ENCODE data around the gene ABCA7. TPM values are rescaled to one million over a fixed set of nuclear protein-coding genes. Genes with fewer than 3 reads are reported as not detected.

The ABCA7 gene
- polyA plus RNA-seq, 1 donor from 2014 or later: 51.8 TPM

GRCh38 chr19:1025960-1026782 is 13.7 kb upstream of the ABCA7 start, which contains the start of gene CNN2:
Gene CNN2, plus strand, starts transcription at chr19:1026608. Its CDS starts 54 bp downstream, at chr19:1026662.
- peak within 1 kb of the TSS; percentile 85 for H3K4me3 ChIP-seq (ENCODE audit: low read length)
- peak within 1 kb of the TSS; percentile 35 for H3K4me2 ChIP-seq (ENCODE audit: low read length)
- H2AFZ ChIP-seq (ENCODE audit: low read depth, low read length): peak within 1 kb of the TSS; percentile 65
- H3K9ac ChIP-seq (ENCODE audit: low read length): peak within 1 kb of the TSS; percentile 91
- no peaks in the 10 kb centered on the region for H3K36me3 ChIP-seq (ENCODE audit: insufficient read depth, low read length)
- no peaks in the 10 kb centered on the region for H3K9me2 ChIP-seq (ENCODE audit: insufficient read depth, low read length)
- TF ChIP-seq SMC3 (conservative IDR thresholded peaks at IDR 0.05; ENCODE audit: poor library complexity): peak; percentile 9
- no peak for TF ChIP-seq EZH2 (IDR thresholded peaks at IDR 0.05; ENCODE audit: borderline replicate concordance, insufficient read depth, low read length, poor library complexity, severe bottlenecking)
- peak; percentile 63 for TF ChIP-seq MXI1 (conservative IDR thresholded peaks at IDR 0.05; ENCODE audit: poor library complexity, severe bottlenecking)
- peak; percentile 51 for TF ChIP-seq EP300 (conservative IDR thresholded peaks at IDR 0.05; ENCODE audit: poor library complexity, severe bottlenecking)
- peak; percentile 27 for TF ChIP-seq REST (IDR thresholded peaks at IDR 0.05; ENCODE audit: borderline replicate concordance)
- peak; percentile 85 for TF ChIP-seq POLR2AphosphoS5 (IDR thresholded peaks at IDR 0.05)
- no peak for TF ChIP-seq TAF1 (IDR thresholded peaks at IDR 0.05; ENCODE audit: low read depth)
- peak; percentile 22 for TF ChIP-seq RAD21 (conservative IDR thresholded peaks at IDR 0.05)
- H3F3A ChIP-seq (ENCODE audit: insufficient read depth, low read length, poor library complexity, severe bottlenecking): no peaks in the 10 kb centered on the region
- peaks cover 19% of the 10 kb centered on the region for H3K79me2 ChIP-seq (replicated peaks; ENCODE audit: insufficient read depth, low read length)
- H4K20me1 ChIP-seq (ENCODE audit: insufficient read depth): no peaks in the 10 kb centered on the region
- H3K9me3 ChIP-seq (ENCODE audit: low read length): no peaks in the 10 kb centered on the region
- H3K27me3 ChIP-seq (ENCODE audit: insufficient read depth, low read depth, low read length): peaks cover 5% of the 10 kb centered on the region
- peak within 1 kb of the TSS; percentile 77 for H3K27ac ChIP-seq (ENCODE audit: low read length)

DNA sequence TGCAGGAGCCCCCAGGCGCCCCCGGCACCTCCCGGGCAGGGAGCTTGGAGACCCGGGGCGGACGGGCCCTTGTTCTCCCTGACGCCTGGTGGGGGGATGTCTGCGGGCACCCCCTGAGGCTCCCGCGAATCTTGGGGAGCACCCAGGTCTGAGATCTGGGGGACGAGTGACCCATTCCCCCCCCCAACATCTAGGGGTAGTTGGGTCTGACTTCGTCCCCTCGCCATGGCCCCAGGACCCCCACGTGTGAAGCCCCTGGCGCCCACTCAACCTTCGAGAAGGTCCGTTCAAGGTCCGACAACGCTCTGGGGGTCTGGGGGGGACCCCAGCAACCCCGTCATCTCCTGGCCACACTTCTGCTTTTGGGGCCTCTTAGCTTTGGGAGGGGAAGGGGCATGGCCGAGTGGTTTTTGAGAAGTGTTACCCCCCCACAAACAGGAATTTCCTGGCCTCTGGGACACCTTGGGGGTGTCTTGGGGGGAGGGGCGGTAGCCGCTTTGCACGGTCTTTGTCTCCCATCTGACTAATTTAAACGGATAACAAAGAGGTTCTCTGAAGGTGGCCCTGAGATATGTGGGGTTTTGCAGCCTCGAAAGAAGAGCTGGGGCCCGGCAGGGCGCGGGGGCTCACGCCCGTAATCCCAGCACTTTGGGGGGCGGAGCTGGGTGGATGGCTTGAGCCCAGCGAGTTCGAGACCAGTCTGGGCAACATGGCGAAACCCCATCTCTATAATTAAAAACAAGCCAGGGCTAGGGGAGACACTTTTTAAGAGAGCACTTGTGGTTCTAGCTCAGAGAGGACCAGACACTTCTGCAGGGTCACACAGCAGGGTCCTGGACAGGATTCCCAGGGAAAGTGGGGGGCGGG is 12.9 kb upstream of the ABCA7 start:
- Histone ChIP-seq H4K20me1 (ENCODE audit: insufficient read depth) (no peaks in the 10 kb centered on the region), H3K36me3 (ENCODE audit: insufficient read depth, low read length) (no peaks in the 10 kb centered on the region), H2AFZ (ENCODE audit: low read depth, low read length) (no peak overlapping the region)

More for the DNA sequence above, 12.9 kb upstream of the ABCA7 start:
- H3F3A ChIP-seq (ENCODE audit: insufficient read depth, low read length, poor library complexity, severe bottlenecking): no peaks in the 10 kb centered on the region
- peaks cover 5% of the 10 kb centered on the region for H3K27me3 ChIP-seq (ENCODE audit: insufficient read depth, low read depth, low read length)
- H3K9me2 ChIP-seq (ENCODE audit: insufficient read depth, low read length): no peaks in the 10 kb centered on the region
- peaks cover 19% of the 10 kb centered on the region for H3K79me2 ChIP-seq (replicated peaks; ENCODE audit: insufficient read depth, low read length)
- no peaks in the 10 kb centered on the region for H3K9me3 ChIP-seq (ENCODE audit: low read length)
- H3K4me2 ChIP-seq (ENCODE audit: low read length): peak overlapping the region; percentile 35
- TF ChIP-seq, protein P1, sequence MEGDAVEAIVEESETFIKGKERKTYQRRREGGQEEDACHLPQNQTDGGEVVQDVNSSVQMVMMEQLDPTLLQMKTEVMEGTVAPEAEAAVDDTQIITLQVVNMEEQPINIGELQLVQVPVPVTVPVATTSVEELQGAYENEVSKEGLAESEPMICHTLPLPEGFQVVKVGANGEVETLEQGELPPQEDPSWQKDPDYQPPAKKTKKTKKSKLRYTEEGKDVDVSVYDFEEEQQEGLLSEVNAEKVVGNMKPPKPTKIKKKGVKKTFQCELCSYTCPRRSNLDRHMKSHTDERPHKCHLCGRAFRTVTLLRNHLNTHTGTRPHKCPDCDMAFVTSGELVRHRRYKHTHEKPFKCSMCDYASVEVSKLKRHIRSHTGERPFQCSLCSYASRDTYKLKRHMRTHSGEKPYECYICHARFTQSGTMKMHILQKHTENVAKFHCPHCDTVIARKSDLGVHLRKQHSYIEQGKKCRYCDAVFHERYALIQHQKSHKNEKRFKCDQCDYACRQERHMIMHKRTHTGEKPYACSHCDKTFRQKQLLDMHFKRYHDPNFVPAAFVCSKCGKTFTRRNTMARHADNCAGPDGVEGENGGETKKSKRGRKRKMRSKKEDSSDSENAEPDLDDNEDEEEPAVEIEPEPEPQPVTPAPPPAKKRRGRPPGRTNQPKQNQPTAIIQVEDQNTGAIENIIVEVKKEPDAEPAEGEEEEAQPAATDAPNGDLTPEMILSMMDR (IDR thresholded peaks at IDR 0.05; ENCODE audit: poor library complexity, severe bottlenecking): no peak
- no peak for TF ChIP-seq MXI1 (conservative IDR thresholded peaks at IDR 0.05; ENCODE audit: poor library complexity, severe bottlenecking)
- no peak for TF ChIP-seq EZH2 (IDR thresholded peaks at IDR 0.05; ENCODE audit: borderline replicate concordance, insufficient read depth, low read length, poor library complexity, severe bottlenecking)
- no peak for TF ChIP-seq TAF1 (IDR thresholded peaks at IDR 0.05; ENCODE audit: low read depth)
- TF ChIP-seq RAD21 (conservative IDR thresholded peaks at IDR 0.05): no peak
- no peak for TF ChIP-seq REST (IDR thresholded peaks at IDR 0.05; ENCODE audit: borderline replicate concordance)
- no peak for TF ChIP-seq SMC3 (conservative IDR thresholded peaks at IDR 0.05; ENCODE audit: poor library complexity)
- TF ChIP-seq POLR2AphosphoS5 (IDR thresholded peaks at IDR 0.05): no peak
- TF ChIP-seq EP300 (conservative IDR thresholded peaks at IDR 0.05; ENCODE audit: poor library complexity, severe bottlenecking): no peak
- peak overlapping the region; percentile 59 for H3K27ac ChIP-seq (ENCODE audit: low read length)
- peak overlapping the region; percentile 91 for H3K9ac ChIP-seq (ENCODE audit: low read length)
- peak overlapping the region; percentile 85 for H3K4me3 ChIP-seq (ENCODE audit: low read length)
